GM15510 (cell line): ENCODE measurements around the gene FCHO2.

Source experiments
- POLR2A ChIP-seq: IDR thresholded peaks from 3 replicates; pipeline ENCODE4 v1.6.1; 2011; ENCODE audit warnings: borderline replicate concordance; ENCODE audit not compliant: insufficient read length; ENCODE audit errors: extremely low read depth

Gene FCHO2

DNA sequence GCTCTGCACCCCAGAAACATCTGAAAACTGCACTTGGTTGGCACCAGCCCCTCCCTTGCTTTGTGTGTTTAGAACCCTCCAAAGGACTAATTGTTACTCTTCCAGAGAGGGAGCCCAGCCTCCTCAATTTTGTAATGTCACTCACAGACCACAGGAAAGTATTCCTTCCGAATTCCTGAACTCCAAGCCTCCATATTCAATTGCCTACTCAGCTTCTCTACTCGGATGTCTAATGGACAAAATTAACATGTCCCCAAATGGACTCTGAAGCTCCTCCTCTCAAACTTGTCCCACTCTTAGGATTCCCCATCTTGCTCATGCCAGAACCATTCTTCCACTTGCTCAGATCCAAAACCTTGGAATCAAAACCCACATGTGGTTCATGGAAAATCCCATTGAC, 160.7 kb downstream of the FCHO2 start:
- no peak for TF ChIP-seq POLR2A

DNA sequence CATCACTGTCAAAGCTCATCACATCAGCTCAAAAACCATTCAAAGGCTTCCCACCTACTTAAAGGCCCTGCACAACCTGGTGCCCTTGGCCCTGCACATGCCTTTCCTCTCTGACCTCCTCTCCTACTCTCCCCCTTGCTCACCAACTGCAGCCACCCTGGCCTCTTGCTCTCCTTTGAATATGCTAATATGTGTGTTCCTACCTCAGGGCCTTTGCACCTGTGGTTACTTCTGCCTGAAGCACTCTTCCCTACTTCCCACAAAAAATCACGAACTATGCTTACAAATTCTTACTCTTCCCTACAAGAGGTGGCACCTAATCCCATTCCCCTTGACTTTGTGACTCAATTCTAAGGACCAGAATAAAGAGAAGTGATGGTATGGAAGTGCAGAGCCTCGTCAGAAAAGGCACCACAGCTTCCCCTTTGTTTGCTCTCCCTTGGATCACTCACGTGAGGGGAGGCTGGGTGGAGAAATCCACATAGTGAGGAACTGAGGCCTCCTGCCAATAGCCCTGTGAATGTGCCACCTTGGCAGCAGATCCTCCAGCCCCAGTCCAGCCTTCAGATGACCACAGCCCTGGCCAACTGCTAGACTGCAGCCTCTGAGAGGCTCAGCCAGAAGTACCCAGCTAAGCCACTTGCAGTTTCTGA, 161.4 kb downstream of the FCHO2 start:
- no peak for TF ChIP-seq POLR2A

DNA sequence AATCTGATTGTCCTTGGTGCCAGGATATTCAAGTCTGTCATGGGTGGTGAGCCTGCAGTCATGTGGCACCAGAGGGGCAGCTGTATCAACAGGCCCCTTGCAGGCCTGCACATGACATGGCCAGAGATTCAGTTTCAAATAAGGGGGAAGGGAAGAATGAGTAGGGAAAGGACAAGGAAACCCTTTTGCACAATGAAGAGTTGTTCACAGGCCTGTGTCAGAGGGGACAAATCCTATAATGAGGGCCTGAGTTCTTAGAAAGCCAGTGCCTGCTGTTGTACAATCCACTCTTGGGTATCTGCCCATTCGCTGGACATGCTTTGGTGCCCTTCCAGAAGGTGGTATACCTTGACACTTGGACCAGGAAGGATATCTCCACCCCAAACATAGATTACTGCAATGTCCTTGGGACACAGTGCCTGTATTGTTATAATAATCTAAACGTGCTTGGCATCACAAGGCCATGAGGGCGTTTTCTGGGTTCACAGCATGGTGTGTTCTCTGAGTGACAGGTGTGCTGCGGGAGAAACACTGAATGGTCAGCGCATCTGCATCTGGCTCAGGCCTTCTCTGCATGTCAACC, 162.6 kb downstream of the FCHO2 start:
- TF ChIP-seq POLR2A: no peak

DNA sequence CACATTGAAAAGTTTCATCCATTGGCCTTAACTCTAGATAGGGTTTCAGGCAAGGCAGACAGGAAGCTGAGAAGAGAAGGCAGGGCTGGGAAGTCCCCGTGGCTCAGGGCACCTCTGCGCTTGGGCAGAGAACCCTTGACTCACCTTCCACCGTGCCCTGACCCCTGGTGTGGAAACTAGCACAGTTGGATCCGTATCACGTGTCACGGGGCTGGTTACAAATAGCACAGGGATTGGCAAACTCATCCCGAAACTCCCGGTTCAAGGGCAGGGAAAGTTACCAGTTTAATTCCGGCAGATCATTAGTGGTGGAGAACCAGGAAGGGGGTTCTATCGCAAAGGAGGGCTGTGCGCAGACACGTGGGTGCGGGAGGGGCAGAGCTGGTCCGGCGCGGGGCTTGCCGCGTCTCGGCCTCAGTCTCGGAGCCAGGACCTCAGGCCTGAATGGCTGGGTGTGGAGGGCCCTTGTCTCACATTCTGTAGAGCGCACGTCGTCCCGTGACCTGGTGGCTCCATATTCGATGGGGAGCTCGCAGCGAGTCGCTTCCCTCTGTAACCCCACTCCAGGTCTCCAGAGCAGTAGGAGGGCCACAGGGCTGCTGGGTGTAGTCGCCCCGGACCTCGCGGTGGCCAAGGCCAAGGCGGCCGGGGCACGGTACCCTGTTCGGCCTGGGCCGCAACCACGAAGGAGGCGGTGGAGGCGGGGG, 163.8 kb downstream of the FCHO2 start:
- TF ChIP-seq POLR2A: no peak

DNA sequence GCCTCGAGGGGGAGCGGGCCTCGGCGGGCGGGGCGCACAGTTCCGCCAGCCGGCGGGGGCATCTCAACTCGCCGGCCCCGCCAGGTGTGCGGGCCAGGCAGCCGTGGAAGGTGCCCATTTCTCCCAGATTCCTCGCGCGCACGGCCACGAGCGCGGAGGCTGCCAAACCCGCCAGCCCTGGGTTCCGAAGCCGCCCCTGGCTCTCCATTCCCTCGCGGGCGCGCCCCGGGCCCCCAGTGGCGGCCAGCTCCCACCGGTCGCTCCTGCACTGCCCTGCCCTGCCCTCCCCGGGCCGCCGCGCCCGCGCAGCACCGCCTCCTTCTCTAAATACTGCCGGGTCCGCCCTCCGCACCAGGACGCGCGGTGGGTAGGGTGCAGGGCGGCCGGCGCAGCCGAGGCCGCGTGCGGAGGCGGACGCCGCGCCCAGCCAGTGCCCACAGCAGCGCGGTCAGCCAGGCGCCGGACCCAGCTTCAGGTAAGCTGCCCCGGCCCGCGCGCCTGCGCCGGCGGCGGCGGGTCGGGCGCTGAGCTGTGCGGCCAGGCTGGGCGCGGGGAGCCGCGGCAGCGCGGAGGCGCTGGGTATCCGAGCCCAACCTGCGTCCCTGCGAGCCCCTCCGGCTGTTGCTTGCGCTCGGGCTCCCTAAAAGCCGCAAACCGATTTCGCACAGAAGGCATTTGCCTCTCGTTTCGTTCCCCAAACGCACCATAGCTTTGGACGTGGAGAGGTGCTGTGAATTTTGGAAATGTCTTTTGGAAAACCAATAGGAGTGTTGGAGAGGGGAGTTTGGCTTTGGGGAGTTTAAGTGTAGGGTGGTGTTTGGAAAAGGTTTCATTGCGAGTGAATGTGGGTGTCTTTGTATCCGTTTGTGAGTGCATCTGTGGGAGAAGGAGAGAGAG, 164.6 kb downstream of the FCHO2 start, which contains the start of gene TMEM171:
TSS of gene TMEM171 (plus strand) at position 354 of the 897 bp plus-strand sequence. CDS start 2,799 bp downstream, outside the sequence.
- TF ChIP-seq POLR2A: no peak

DNA sequence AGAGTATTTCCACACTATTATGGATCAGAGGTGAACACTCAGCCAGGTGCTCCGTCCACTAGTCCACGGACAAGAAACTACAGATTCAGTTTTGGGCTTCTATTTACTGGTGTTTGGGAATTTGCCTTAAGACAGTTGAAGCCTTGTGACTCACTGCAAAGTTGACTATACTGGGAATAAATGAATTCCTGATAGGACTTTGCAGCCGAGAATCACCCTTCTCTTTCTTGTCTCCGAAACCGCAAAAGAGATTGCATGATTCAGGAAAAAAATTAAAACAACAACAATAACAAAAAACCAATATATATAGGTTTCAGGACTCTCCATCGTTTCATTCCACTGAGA, 165.2 kb downstream of the FCHO2 start:
- TF ChIP-seq POLR2A: no peak

DNA sequence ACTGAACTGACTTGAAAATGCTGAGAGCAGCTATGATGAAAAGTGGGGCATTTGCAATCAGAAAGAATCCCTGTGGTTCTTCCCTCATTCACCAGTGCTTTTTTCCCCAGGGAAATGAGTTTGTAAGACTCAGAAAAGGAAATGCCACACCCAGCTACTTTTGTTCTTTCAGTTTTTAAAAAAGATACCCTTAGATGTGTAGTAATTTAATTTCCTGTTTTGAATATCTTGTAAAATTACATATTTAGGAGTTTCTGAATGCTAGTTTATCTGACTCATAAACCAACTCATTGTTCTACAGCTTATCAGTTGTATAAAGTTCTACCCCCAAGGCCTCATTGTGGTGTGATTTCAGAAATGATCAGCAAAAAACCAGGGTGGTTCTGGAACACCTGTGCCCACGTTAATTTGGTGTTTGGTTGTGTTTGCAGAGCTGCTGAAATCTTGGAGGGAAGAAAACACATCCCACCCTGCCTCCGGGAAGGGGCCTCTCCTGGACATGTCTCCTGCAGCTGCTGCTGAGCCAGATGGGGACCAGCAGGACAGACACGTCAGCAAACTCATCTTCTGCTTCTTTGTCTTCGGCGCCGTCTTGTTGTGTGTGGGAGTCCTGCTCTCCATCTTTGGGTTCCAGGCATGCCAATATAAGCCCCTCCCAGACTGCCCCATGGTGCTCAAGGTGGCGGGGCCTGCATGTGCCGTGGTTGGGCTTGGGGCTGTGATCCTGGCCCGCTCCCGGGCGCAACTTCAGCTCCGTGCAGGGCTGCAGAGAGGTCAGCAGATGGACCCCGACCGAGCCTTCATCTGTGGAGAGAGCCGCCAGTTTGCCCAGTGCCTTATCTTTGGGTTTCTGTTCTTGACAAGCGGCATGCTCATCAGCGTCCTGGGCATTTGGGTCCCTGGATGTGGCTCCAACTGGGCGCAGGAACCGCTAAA, 167.3 kb downstream of the FCHO2 start:
- TF ChIP-seq POLR2A: no peak

DNA sequence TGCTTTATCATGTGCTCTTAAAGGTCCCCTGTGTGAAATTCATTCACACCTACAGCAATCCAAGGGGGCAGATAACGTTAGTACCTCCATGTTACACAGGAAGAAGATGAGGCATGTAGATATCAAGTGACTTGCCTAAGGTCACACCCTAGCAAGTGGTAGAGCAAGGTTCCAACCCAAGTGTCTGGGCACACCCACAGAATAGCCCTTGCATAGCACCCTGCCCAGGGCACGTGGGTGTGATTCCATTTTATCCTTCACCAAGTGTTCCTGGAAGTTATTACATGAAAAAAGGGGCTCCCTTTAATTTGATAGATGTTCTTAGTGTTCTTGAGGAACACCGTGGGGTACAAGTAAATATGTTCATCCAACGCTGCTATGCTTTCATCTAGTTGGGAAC, 169.4 kb downstream of the FCHO2 start:
- no peak for TF ChIP-seq POLR2A

DNA sequence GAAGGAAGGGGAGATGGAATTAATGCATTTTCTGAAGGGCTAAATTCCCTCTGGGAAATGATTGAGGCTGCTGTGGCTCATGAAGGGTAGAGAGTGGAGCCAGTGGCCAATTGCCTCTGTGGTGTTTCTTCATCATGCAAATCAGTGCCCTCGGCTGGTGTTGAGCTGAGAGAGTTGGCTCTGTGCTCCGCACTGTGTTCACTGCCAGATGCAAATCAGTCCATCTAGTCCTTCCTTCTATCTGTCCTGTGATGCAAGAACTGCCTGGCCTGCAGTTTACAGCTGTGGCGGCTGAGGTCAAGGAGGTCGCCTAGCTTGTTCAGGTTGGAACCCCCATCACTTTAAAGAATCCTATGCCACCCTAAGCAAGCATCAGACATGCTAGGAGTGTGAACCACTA, 170.5 kb downstream of the FCHO2 start:
- TF ChIP-seq POLR2A: no peak

DNA sequence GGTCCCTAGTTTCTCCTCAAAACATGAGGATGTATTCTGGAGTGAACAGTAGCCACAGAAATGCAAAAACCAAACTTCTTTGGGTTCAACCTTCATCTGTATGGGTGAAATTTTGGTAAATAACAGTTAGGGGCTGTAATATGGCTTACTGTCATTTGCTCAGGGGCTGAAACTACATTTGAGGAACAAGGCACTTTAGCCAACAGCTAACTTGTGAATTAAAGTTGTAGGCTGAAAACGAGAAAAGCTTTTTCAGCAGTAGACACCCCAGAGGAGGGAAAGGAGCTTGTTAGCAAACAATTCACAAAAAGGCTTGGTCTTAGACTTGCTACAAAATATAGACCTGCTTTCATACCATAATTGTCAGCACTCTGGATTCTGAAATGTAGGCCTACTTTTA, 171.1 kb downstream of the FCHO2 start:
- no peak for TF ChIP-seq POLR2A

DNA sequence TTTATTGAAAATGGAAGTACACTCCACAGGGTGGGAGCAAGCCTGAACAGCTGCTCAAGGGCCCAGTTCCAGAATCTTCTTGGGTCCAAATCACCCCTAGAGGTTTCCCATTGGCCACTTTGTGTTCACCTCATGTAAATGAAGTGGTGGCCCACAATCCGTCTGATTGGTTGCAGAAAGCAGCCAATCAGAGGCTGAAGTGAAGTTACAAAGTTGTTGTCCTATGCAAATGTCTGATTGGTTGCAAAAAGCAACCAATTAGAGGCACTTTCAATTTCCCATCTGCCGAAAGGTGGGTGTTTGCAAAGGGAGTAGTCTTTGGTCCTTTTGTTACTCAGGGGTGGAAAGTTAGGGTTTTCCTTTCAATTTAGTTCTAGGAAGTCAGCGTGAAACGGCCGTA, 173.3 kb downstream of the FCHO2 start:
- TF ChIP-seq POLR2A: no peak

DNA sequence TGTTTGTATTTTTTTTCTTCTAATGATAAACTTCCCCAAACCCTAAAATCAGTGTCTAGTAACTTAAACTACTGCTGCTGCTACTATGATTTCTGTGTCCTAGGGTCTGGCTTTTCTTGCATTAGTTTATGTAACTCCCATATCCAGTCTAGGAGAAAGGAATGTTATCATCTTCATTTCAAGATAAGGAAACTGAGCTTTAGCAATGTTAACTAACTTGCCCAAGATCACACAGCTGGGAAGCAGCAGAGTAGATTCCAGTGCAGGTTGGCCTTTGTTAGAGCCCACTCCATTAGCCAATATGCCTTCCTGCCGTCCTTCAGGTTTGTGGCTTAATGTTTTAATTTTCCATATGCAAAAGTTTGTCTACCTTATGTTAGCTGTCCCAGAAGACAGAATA, 175.0 kb downstream of the FCHO2 start:
- TF ChIP-seq POLR2A: no peak

DNA sequence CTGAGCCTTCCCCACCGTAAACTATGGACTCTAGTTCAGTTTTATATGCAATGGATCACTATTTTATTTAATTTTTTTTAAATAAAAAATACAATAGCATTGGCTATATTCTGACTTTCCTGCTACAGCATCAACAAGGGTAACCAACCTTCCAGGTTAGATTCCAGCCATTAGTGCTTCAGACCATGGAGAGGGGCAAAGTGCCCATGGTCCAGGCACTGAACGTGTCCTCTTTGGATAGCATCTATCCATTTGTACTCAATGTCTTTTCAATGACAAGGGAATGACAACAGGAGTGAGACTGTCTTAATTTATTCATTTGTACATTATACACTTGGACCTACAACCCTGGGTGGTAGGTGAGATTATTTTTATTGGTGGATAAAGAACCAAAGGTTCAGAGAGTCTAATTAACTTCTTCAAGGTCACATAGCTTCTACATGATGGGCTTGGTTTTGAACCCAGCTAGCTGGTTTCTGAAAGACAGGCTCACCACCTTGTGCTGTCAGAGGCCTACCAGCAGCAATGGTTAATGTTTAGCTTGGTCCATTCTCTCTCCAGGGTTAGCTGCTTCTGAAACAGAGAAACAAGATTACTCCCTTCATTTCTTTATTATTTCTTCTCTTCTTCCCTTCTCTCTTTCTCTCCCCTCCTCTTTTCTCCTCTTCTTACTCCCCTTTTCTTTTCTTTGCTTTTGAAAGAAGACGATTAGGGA, 176.0 kb downstream of the FCHO2 start:
- no peak for TF ChIP-seq POLR2A

DNA sequence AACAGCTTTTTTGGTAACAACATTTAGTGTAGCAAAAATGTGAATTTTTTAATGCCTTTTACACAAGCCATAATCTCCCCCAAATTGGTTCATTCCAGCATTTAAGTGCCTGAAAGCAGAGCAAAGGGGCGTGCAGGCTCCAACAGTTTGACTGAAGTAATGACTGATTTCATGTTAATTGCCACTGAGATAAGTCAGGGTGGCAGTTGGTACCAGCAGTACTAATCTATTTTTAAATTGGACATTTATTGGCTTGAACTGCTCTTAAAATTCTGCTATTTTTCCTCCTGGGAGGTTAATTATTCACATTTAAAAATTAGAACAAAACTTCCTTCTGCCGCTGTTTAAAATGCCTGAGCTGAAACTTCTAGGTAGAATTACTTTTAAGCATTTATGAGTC, 176.9 kb downstream of the FCHO2 start:
- no peak for TF ChIP-seq POLR2A

DNA sequence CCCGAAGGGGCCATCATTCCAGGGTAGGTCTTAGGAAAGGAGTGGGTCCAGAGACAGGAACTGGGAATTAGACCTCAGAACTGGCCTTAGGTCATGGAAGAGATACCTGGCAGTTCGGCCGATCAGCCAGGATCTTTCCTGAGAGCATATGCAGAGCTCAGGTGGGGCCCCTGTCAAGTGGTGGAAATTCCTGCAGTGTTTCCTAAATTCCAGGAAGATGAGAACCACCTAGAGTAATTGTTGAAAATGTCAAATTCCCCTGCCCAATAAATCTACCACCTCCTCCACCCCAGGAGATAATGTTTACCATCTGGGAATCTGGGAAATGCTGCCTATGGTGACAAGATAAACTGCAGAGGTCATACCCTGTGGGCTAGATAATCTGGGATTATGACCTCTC, 179.2 kb downstream of the FCHO2 start:
- TF ChIP-seq POLR2A: no peak
